K562 (cell line): ENCODE results near the gene CBS. TPM values are rescaled to one million over a fixed set of nuclear protein-coding genes. Genes with fewer than 3 reads are reported as not detected.
A peak's percentile ranks its signal among the peaks of the same experiment; 100 is the strongest.

Source experiments
- ATAC-seq: fragments of 200-7000 bp; cut with Tn5 transposase; 3 replicates; pipeline ENCODE4 v1.9.1; 2020; ENCODE audit warnings: moderate library complexity
- BruUV-seq: library from RNA; stranded (reverse); fragments of 400-500 nt; replicated peaks from 2 replicates; lab custom pipeline; 2021; lab: Mats Ljungman, UMichigan
- CTCF ChIA-PET: fragments of 300-600 bp; formaldehyde crosslinking; extraction: SDS; loops from one replicate; lab custom pipeline; 2021; ENCODE audit warnings: low intra/inter-chr PET ratio; lab: Yijun Ruan, JAX
- POLR2A ChIA-PET: fragments of 300-600, 350-650 bp; sonication (Branson Sonifier 250); formaldehyde crosslinking; extraction: SDS; loops from one replicate; lab custom pipeline; 2021; ENCODE audit warnings: antibody characterized with exemption, inconsistent platforms; lab: Yijun Ruan, JAX
- DNase-seq, 4 experiments: peaks; one replicate each; pipeline versions ENCODE4 v3.0.0 to v3.0.0-alpha.2; 2011 to 2018; ENCODE audit warnings: low spot score in 3 of 4, mixed read lengths in 3 of 4; ENCODE audit errors: extremely low read depth in 1 of 4
- FAIRE-seq: peaks from 2 replicates; lab custom pipeline; 2011; peaks lifted over from hg19 to GRCh38; lab: Jason Lieb, UNC
- H2AFZ ChIP-seq: 2 replicates; pipeline ENCODE4 v1.6.0; 2011; ENCODE audit warnings: low read depth, low read length, control low read depth, inconsistent platforms
- H3K27ac ChIP-seq: fragments of 200-600 bp; 3 replicates; pipeline ENCODE4 v1.8.0; 2011; ENCODE audit warnings: low read depth, mild to moderate bottlenecking, control low read depth, inconsistent platforms, low read length, moderate library complexity, mixed read lengths; ENCODE audit errors: extremely low read depth
- H3K27me3 ChIP-seq, 2 experiments: fragments of 300-600 bp in 1 of 2; 2 replicates in 1 of 2; 3 replicates in 1 of 2; pipeline versions ENCODE4 v1.6.0 to v1.8.0; 2011; ENCODE audit warnings: inconsistent platforms in 2 of 2, low read length in 2 of 2, mild to moderate bottlenecking in 1 of 2, mixed read lengths in 1 of 2, moderate library complexity in 1 of 2; ENCODE audit not compliant: control insufficient read depth in 2 of 2, insufficient read depth in 2 of 2
- H3K36me3 ChIP-seq: fragments of 300-600 bp; 3 replicates; pipeline ENCODE4 v1.8.0; 2011; ENCODE audit warnings: mild to moderate bottlenecking, low read length, inconsistent platforms; ENCODE audit not compliant: control insufficient read depth, insufficient read depth
- H3K4me1 ChIP-seq, 2 experiments: fragments of 200-600 bp in 1 of 2; replicated peaks in 1 of 2; 2 replicates in 1 of 2; 3 replicates in 1 of 2; pipeline versions ENCODE4 v1.5.1 to v1.8.0; 2011; ENCODE audit warnings: inconsistent platforms in 2 of 2, low read length in 2 of 2, mild to moderate bottlenecking in 1 of 2, mixed read lengths in 1 of 2, moderate library complexity in 1 of 2; ENCODE audit not compliant: control insufficient read depth in 2 of 2, insufficient read depth in 2 of 2
- H3K4me2 ChIP-seq: 2 replicates; pipeline ENCODE4 v1.6.1; 2011; ENCODE audit warnings: low read length, control low read depth, inconsistent platforms, mixed read lengths; ENCODE audit not compliant: insufficient read depth
- H3K4me3 ChIP-seq: fragments of 200-600 bp; sonication (generic), shearing (Covaris generic); 2 replicates; pipeline ENCODE4 v1.5.1; 2016; ENCODE audit warnings: control low read depth, inconsistent platforms
- H3K79me2 ChIP-seq: fragments of 200-600 bp; 3 replicates; pipeline ENCODE4 v1.8.0; 2011; ENCODE audit warnings: low read length, inconsistent platforms; ENCODE audit not compliant: control insufficient read depth, insufficient read depth
- H3K9ac ChIP-seq, 2 experiments: 2 replicates each; pipeline versions ENCODE4 v1.6.0 to v1.6.1; 2011; ENCODE audit warnings: low read depth in 2 of 2, low read length in 2 of 2, control low read depth in 1 of 2, inconsistent platforms in 1 of 2, mild to moderate bottlenecking in 1 of 2, mixed read lengths in 1 of 2; ENCODE audit not compliant: insufficient read depth in 1 of 2
- H3K9me1 ChIP-seq: one replicate; pipeline ENCODE4 v1.6.0; 2011; ENCODE audit warnings: inconsistent platforms, mild to moderate bottlenecking, low read length, moderate library complexity; ENCODE audit not compliant: control insufficient read depth, insufficient read depth
- H3K9me3 ChIP-seq: replicated peaks from 2 replicates; pipeline ENCODE4 v1.5.1; 2011; ENCODE audit warnings: low read depth, low read length, inconsistent platforms; ENCODE audit not compliant: control insufficient read depth, insufficient read depth
- H4K20me1 ChIP-seq: replicated peaks from 2 replicates; pipeline ENCODE4 v1.6.1; 2011; ENCODE audit warnings: low read length, inconsistent platforms, mixed read lengths; ENCODE audit not compliant: control insufficient read depth, insufficient read depth
- DLX4 ChIP-seq: fragments of 250-450 bp; sonication (Bioruptor Pico); IDR thresholded peaks from 2 replicates; pipeline ENCODE4 v1.6.1; 2021; ENCODE audit warnings: mild to moderate bottlenecking
- FOS ChIP-seq: IDR thresholded peaks from 3 replicates; pipeline ENCODE4 v1.6.1; 2011; ENCODE audit not compliant: insufficient read length; ENCODE audit errors: extremely low read depth
- GTF2E2 ChIP-seq: fragments of 200-800 bp; sonication (Bioruptor generic); IDR thresholded peaks from 2 replicates; pipeline ENCODE4 v1.6.1; 2016; ENCODE audit warnings: missing genetic modification characterization, missing compliant biosample characterization
- LARP7 ChIP-seq: fragments of 450-650 bp; IDR thresholded peaks from 2 replicates; pipeline ENCODE4 v1.6.1; 2016
- MCM2 ChIP-seq: fragments of 450-650 bp; IDR thresholded peaks from 2 replicates; pipeline ENCODE4 v1.6.1; 2017; ENCODE audit warnings: low read depth, mild to moderate bottlenecking
- XRCC5 ChIP-seq: fragments of 200-400 bp; formaldehyde crosslinking; IDR thresholded peaks from 2 replicates; pipeline ENCODE4 v1.6.1; 2017; ENCODE audit warnings: low read depth, mild to moderate bottlenecking, low read length
- ZNF668 ChIP-seq: fragments of 250-450 bp; sonication (Bioruptor Pico); IDR thresholded peaks from 2 replicates; pipeline ENCODE4 v1.8.0; 2022; ENCODE audit warnings: mild to moderate bottlenecking, inconsistent platforms
- WGBS: fragments of 100-300 bp; shearing (Covaris generic); methylation state at CpG from one replicate; pipeline ENCODE4 v1.1.6; 2016; ENCODE audit warnings: low coverage, mixed read lengths; ENCODE audit not compliant: insufficient coverage; ENCODE audit errors: missing lambda C conversion rate; 5-methylcytosine and 5-hydroxymethylcytosine counted together
- in situ Hi-C: fragments of 300-500 bp; cut with MboI; formaldehyde crosslinking; loops from 4 replicates; pipeline ENCODE4 v1.15.0; 2018; ENCODE audit warnings: inconsistent platforms, mixed read lengths
- intact Hi-C: fragments of 100-400 bp; cut with micrococcal nuclease; formaldehyde crosslinking; loops from 2 replicates; pipeline ENCODE4 v1.14.2; 2022
- polyA plus RNA-seq, 8 experiments: library from polyadenylated mRNA; depleted of rRNA in 4 of 8; stranded (reverse) in 5 of 8; unstranded in 3 of 8; fragments of >200 nt; fragmentation: Nextera tagmentation in 2 of 8; fragmentation: Illumina TruSeq in 1 of 8; extraction: Ambion mirVana in 2 of 8; extraction: Trizol in 1 of 8; gene quantifications; 2 replicates each; pipeline versions ENCODE4 v1.2.1 to v1.2.3, GENCODE V29; 2011 to 2014; ENCODE audit warnings: inconsistent platforms in 1 of 8, missing spikeins in 1 of 8
- total RNA-seq, 7 experiments: library from RNA; depleted of rRNA in 6 of 7; stranded (reverse); fragments of >200 nt in 6 of 7; fragmentation: Illumina TruSeq in 2 of 7; extraction: Trizol in 2 of 7; gene quantifications; 2 replicates each; pipeline versions ENCODE4 v1.2.1 to v1.2.3, GENCODE V29; 2011 to 2021; ENCODE audit warnings: low replicate concordance in 1 of 7
- TF ChIP-seq, protein P1 (sequence below), 2 experiments: IDR thresholded peaks; 2 replicates each; pipeline ENCODE4 v1.6.1; 2011; ENCODE audit warnings: borderline replicate concordance in 1 of 2, control low read depth in 1 of 2, low read depth in 1 of 2, low read length in 1 of 2, mild to moderate bottlenecking in 1 of 2, mixed read lengths in 1 of 2, moderate library complexity in 1 of 2; ENCODE audit not compliant: insufficient read depth in 1 of 2, insufficient read length in 1 of 2, poor library complexity in 1 of 2, severe bottlenecking in 1 of 2; ENCODE audit errors: extremely low read depth in 1 of 2

CBS gene
- total and polyA plus RNA-seq, 9 of the 15 experiments (the other 6 are each of a cell fraction or from before 2014, with no cell fraction given), result 4.6 to 472 (median 152) TPM

DNA sequence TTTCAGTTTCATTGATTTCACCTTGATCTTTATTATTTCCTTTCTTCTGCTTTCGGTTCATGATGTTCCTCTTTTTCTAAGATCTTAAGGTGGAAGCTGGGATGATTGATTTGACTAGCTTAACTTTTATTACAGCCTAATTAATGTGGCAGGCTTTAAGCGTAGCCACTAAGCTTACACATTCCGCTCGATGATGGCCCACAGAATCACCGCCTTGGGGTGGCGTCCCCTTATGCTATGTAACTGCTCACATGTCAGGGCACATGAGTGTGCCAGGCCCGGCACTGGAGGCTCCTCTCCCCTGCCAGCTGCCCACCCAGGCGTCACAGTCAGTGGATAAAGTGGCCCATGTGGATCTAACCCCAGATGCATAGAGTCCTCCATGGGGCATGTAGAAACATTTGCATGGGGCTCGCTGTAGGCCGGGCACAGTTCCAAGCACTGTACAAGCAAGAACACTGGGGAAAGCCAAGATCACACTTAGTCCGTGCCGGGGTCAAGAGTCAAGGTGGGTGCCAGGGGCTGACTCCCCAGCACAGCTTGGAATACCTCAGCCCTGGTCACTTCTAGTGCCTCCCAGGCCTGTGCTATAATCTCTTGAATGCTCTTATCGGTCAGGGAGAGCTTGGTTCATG lies 59.6 kb downstream of the CBS start:
- FAIRE-seq (no peak), ATAC-seq (no peak), DNase-seq (no peak)
- intact Hi-C loops, result no loop called here
- no peaks in the 10 kb centered on the region for H3K27me3 ChIP-seq
- H3K9me3 ChIP-seq, result no peaks in the 10 kb centered on the region
- TF ChIP-seq LARP7, result no peak
- TF ChIP-seq, protein P1, sequence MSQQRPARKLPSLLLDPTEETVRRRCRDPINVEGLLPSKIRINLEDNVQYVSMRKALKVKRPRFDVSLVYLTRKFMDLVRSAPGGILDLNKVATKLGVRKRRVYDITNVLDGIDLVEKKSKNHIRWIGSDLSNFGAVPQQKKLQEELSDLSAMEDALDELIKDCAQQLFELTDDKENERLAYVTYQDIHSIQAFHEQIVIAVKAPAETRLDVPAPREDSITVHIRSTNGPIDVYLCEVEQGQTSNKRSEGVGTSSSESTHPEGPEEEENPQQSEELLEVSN (IDR thresholded peaks at IDR 0.05; ENCODE audit: borderline replicate concordance in 1 of 2, extremely low read depth in 1 of 2, insufficient read depth in 1 of 2, insufficient read length in 1 of 2, low read depth in 1 of 2, low read length in 1 of 2, poor library complexity in 1 of 2, severe bottlenecking in 1 of 2), result no peak
- no peak for TF ChIP-seq MCM2
- no peak for TF ChIP-seq DLX4 (CRISPR knock-in tag)
- TF ChIP-seq GTF2E2 (tag), result no peak
- no peak for TF ChIP-seq ZNF668 (CRISPR knock-in tag)
- no peak for TF ChIP-seq XRCC5
- TF ChIP-seq FOS, result no peak
- H3K4me3 ChIP-seq, result no peak overlapping the region
- no peaks in the 10 kb centered on the region for H3K9me1 ChIP-seq
- H3K36me3 ChIP-seq, result peaks cover 40% of the 10 kb centered on the region; the same call in 2 of the 3 replicates
- CTCF ChIA-PET, result no interaction called here
- peak overlapping the region in 1 of 2 experiments; percentile 26; a peak in 1 of 4 replicates for H3K9ac ChIP-seq
- in situ Hi-C loops, result no loop called here
- H2AFZ ChIP-seq, result no peak overlapping the region
- H3K4me2 ChIP-seq, result no peak overlapping the region
- H4K20me1 ChIP-seq, result no peaks in the 10 kb centered on the region
- no peaks in the 10 kb centered on the region for H3K4me1 ChIP-seq
- no peak overlapping the region for H3K27ac ChIP-seq
- BruUV-seq, result no TSS peak
- POLR2A ChIA-PET, result interaction anchor here (0.9 to 1.5 kb wide), 2 partner anchors 11 to 13 kb away, joined by 3 to 5 read pairs; no protein-coding TSS in a partner anchor
- H3K79me2 ChIP-seq, result no peaks in the 10 kb centered on the region
- 86% methylated on average over 13 of the region's 13 CpGs for WGBS
